Measurements from ENCODE around the gene TRPC4.

TRPC4 gene

GRCh38 chr13:37878921-37879320, 9.3 kb upstream of the TRPC4 start:
- POLR2A ChIA-PET = no interaction called here
- CTCF ChIA-PET = no interaction called here

GRCh38 chr13:37878496-37878895, 8.9 kb upstream of the TRPC4 start:
- DNase-seq = no peak
- POLR2A ChIA-PET = no interaction called here
- Histone ChIP-seq H3K9me3 (ENCODE audit: control extremely low read depth in 1 of 5, control insufficient read depth in 4 of 5, insufficient read depth in 2 of 5, low read depth in 1 of 5, low read length in 4 of 5) (no peaks in the 10 kb centered on the region), H3K27ac (ENCODE audit: insufficient read depth in 1 of 2, low read depth in 1 of 2, low read length in 2 of 2, poor library complexity in 1 of 2, severe bottlenecking in 2 of 2) (no peak overlapping the region), H3K4me3 (ENCODE audit: control insufficient read depth in 1 of 7, extremely low read depth in 1 of 7, insufficient read depth in 4 of 7, low read depth in 2 of 7, low read length in 6 of 7) (no peak overlapping the region), H3K36me3 (ENCODE audit: control insufficient read depth in 4 of 4, insufficient read depth in 4 of 4, low read length in 3 of 4) (no peaks in the 10 kb centered on the region), H3K27me3 (replicated peaks in 2 of 5; ENCODE audit: control insufficient read depth in 4 of 5, insufficient read depth in 5 of 5, low read length in 4 of 5) (peaks cover 0 to 5% (median 0%) of the 10 kb centered on the region in 5 experiments), H3K4me1 (ENCODE audit: control extremely low read depth in 1 of 4, control insufficient read depth in 4 of 4, insufficient read depth in 4 of 4, low read length in 3 of 4) (no peaks in the 10 kb centered on the region)
- WGBS (ENCODE audit: insufficient coverage) = no CpG with 5 or more reads among the region's 1 CpG
- CTCF ChIA-PET = interaction anchor here (1.4 kb wide), 1 partner anchor 10 kb away, joined by 3 read pairs; no protein-coding TSS in a partner anchor

More at GRCh38 chr13:37878921-37879320, 9.3 kb upstream of the TRPC4 start:
- WGBS (ENCODE audit: insufficient coverage) = 100% methylated on average over 1 of the region's 3 CpGs
- no peak for DNase-seq
- Histone ChIP-seq H3K4me1 (ENCODE audit: control extremely low read depth in 1 of 4, control insufficient read depth in 4 of 4, insufficient read depth in 4 of 4, low read length in 3 of 4) (no peaks in the 10 kb centered on the region), H3K27me3 (replicated peaks in 2 of 5; ENCODE audit: control insufficient read depth in 4 of 5, insufficient read depth in 5 of 5, low read length in 4 of 5) (peaks cover 0 to 5% (median 0%) of the 10 kb centered on the region in 5 experiments), H3K9me3 (ENCODE audit: control extremely low read depth in 1 of 5, control insufficient read depth in 4 of 5, insufficient read depth in 2 of 5, low read depth in 1 of 5, low read length in 4 of 5) (no peaks in the 10 kb centered on the region), H3K4me3 (ENCODE audit: control insufficient read depth in 1 of 7, extremely low read depth in 1 of 7, insufficient read depth in 4 of 7, low read depth in 2 of 7, low read length in 6 of 7) (no peak overlapping the region), H3K36me3 (ENCODE audit: control insufficient read depth in 4 of 4, insufficient read depth in 4 of 4, low read length in 3 of 4) (no peaks in the 10 kb centered on the region), H3K27ac (ENCODE audit: insufficient read depth in 1 of 2, low read depth in 1 of 2, low read length in 2 of 2, poor library complexity in 1 of 2, severe bottlenecking in 2 of 2) (no peak overlapping the region)

GRCh38 chr13:37870895-37871550, 1.5 kb upstream of the TRPC4 start:
- POLR2A ChIA-PET = no interaction called here
- no peak for DNase-seq
- no peak overlapping the region for H3K27ac ChIP-seq (ENCODE audit: insufficient read depth in 1 of 2, low read depth in 1 of 2, low read length in 2 of 2, poor library complexity in 1 of 2, severe bottlenecking in 2 of 2)

GRCh38 chr13:37870489-37870845, 895 bp upstream of the TRPC4 start:
- no peak for DNase-seq
- H3K36me3 ChIP-seq (ENCODE audit: control insufficient read depth in 4 of 4, insufficient read depth in 4 of 4, low read length in 3 of 4) = no peaks in the 10 kb centered on the region
- peaks cover 0 to 2% (median 0%) of the 10 kb centered on the region in 5 experiments for H3K9me3 ChIP-seq (ENCODE audit: control extremely low read depth in 1 of 5, control insufficient read depth in 4 of 5, insufficient read depth in 2 of 5, low read depth in 1 of 5, low read length in 4 of 5)
- H3K27me3 ChIP-seq (replicated peaks in 2 of 5; ENCODE audit: control insufficient read depth in 4 of 5, insufficient read depth in 5 of 5, low read length in 4 of 5) = peaks cover 14 to 52% (median 27%) of the 10 kb centered on the region in 5 experiments
- H3K27ac ChIP-seq (ENCODE audit: insufficient read depth in 1 of 2, low read depth in 1 of 2, low read length in 2 of 2, poor library complexity in 1 of 2, severe bottlenecking in 2 of 2) = no peak overlapping the region
- CTCF ChIA-PET = no interaction called here
- 20% methylated on average over 3 of the region's 9 CpGs for WGBS (ENCODE audit: insufficient coverage)
- H3K4me3 ChIP-seq (ENCODE audit: control insufficient read depth in 1 of 7, extremely low read depth in 1 of 7, insufficient read depth in 4 of 7, low read depth in 2 of 7, low read length in 6 of 7) = no peak overlapping the region
- POLR2A ChIA-PET = no interaction called here
- peaks cover 0 to 8% (median 3%) of the 10 kb centered on the region in 4 experiments for H3K4me1 ChIP-seq (ENCODE audit: control extremely low read depth in 1 of 4, control insufficient read depth in 4 of 4, insufficient read depth in 4 of 4, low read length in 3 of 4)

More at GRCh38 chr13:37870895-37871550, 1.5 kb upstream of the TRPC4 start:
- Histone ChIP-seq H3K4me1 (ENCODE audit: control extremely low read depth in 1 of 4, control insufficient read depth in 4 of 4, insufficient read depth in 4 of 4, low read length in 3 of 4) (peaks cover 0 to 8% (median 3%) of the 10 kb centered on the region in 4 experiments), H3K36me3 (ENCODE audit: control insufficient read depth in 4 of 4, insufficient read depth in 4 of 4, low read length in 3 of 4) (no peaks in the 10 kb centered on the region), H3K27me3 (replicated peaks in 2 of 5; ENCODE audit: control insufficient read depth in 4 of 5, insufficient read depth in 5 of 5, low read length in 4 of 5) (peaks cover 14 to 52% (median 27%) of the 10 kb centered on the region in 5 experiments), H3K4me3 (ENCODE audit: control insufficient read depth in 1 of 7, extremely low read depth in 1 of 7, insufficient read depth in 4 of 7, low read depth in 2 of 7, low read length in 6 of 7) (no peak overlapping the region), H3K9me3 (ENCODE audit: control extremely low read depth in 1 of 5, control insufficient read depth in 4 of 5, insufficient read depth in 2 of 5, low read depth in 1 of 5, low read length in 4 of 5) (peaks cover 0 to 2% (median 0%) of the 10 kb centered on the region in 5 experiments)
- WGBS (ENCODE audit: insufficient coverage) = 60% methylated on average over 8 of the region's 10 CpGs
- CTCF ChIA-PET = no interaction called here

GRCh38 chr13:37869506-37869755, 141 bp downstream of the TRPC4 start:
- WGBS (ENCODE audit: insufficient coverage) = 3% methylated on average over 16 of the region's 19 CpGs
- peak overlapping the region in 1 of 7 experiments; percentile 29 for H3K4me3 ChIP-seq (ENCODE audit: control insufficient read depth in 1 of 7, extremely low read depth in 1 of 7, insufficient read depth in 4 of 7, low read depth in 2 of 7, low read length in 6 of 7)
- ChIA-PET POLR2A (no interaction called here), CTCF (interaction anchor here (1.5 kb wide), 1 partner anchor 18 kb away, joined by 4 read pairs; no protein-coding TSS in a partner anchor)
- peaks cover 0 to 2% (median 0%) of the 10 kb centered on the region in 5 experiments for H3K9me3 ChIP-seq (ENCODE audit: control extremely low read depth in 1 of 5, control insufficient read depth in 4 of 5, insufficient read depth in 2 of 5, low read depth in 1 of 5, low read length in 4 of 5)
- no peak for DNase-seq
- H3K27me3 ChIP-seq (replicated peaks in 2 of 5; ENCODE audit: control insufficient read depth in 4 of 5, insufficient read depth in 5 of 5, low read length in 4 of 5) = peaks cover 14 to 52% (median 23%) of the 10 kb centered on the region in 5 experiments
- H3K4me1 ChIP-seq (ENCODE audit: control extremely low read depth in 1 of 4, control insufficient read depth in 4 of 4, insufficient read depth in 4 of 4, low read length in 3 of 4) = peaks cover 0 to 8% (median 3%) of the 10 kb centered on the region in 4 experiments
- H3K27ac ChIP-seq (ENCODE audit: insufficient read depth in 1 of 2, low read depth in 1 of 2, low read length in 2 of 2, poor library complexity in 1 of 2, severe bottlenecking in 2 of 2) = no peak overlapping the region
- no peaks in the 10 kb centered on the region for H3K36me3 ChIP-seq (ENCODE audit: control insufficient read depth in 4 of 4, insufficient read depth in 4 of 4, low read length in 3 of 4)

- peak overlapping the region in 1 of 7 experiments; percentile 29 for H3K4me3 ChIP-seq (ENCODE audit: control insufficient read depth in 1 of 7, extremely low read depth in 1 of 7, insufficient read depth in 4 of 7, low read depth in 2 of 7, low read length in 6 of 7)
- peaks cover 0 to 8% (median 3%) of the 10 kb centered on the region in 4 experiments for H3K4me1 ChIP-seq (ENCODE audit: control extremely low read depth in 1 of 4, control insufficient read depth in 4 of 4, insufficient read depth in 4 of 4, low read length in 3 of 4)
- H3K27ac ChIP-seq (ENCODE audit: insufficient read depth in 1 of 2, low read depth in 1 of 2, low read length in 2 of 2, poor library complexity in 1 of 2, severe bottlenecking in 2 of 2) = no peak overlapping the region
- no peaks in the 10 kb centered on the region for H3K36me3 ChIP-seq (ENCODE audit: control insufficient read depth in 4 of 4, insufficient read depth in 4 of 4, low read length in 3 of 4)
- peaks cover 0 to 2% (median 0%) of the 10 kb centered on the region in 5 experiments for H3K9me3 ChIP-seq (ENCODE audit: control extremely low read depth in 1 of 5, control insufficient read depth in 4 of 5, insufficient read depth in 2 of 5, low read depth in 1 of 5, low read length in 4 of 5)
- 9% methylated on average over 27 of the region's 27 CpGs for WGBS (ENCODE audit: insufficient coverage)
- CTCF ChIA-PET = interaction anchor here (0.6 to 1.5 kb wide), 2 partner anchors 9 to 19 kb away, joined by 3 to 4 read pairs; no protein-coding TSS in a partner anchor
- POLR2A ChIA-PET = no interaction called here
- peak in 2 of 3 donors; percentile 1 for DNase-seq
- H3K27me3 ChIP-seq (replicated peaks in 2 of 5; ENCODE audit: control insufficient read depth in 4 of 5, insufficient read depth in 5 of 5, low read length in 4 of 5) = peaks cover 14 to 52% (median 23%) of the 10 kb centered on the region in 5 experiments
Observed at GRCh38 chr13:37868691-37869505, 674 bp downstream of the TRPC4 start.

GRCh38 chr13:37863708-37864107, 5.9 kb downstream of the TRPC4 start:
- H3K36me3 ChIP-seq (ENCODE audit: control insufficient read depth in 4 of 4, insufficient read depth in 4 of 4, low read length in 3 of 4) = no peaks in the 10 kb centered on the region
- H3K27ac ChIP-seq (ENCODE audit: insufficient read depth in 1 of 2, low read depth in 1 of 2, low read length in 2 of 2, poor library complexity in 1 of 2, severe bottlenecking in 2 of 2) = no peak overlapping the region
- no peaks in the 10 kb centered on the region for H3K4me1 ChIP-seq (ENCODE audit: control extremely low read depth in 1 of 4, control insufficient read depth in 4 of 4, insufficient read depth in 4 of 4, low read length in 3 of 4)
- CTCF ChIA-PET = no interaction called here
- no peaks in the 10 kb centered on the region for H3K9me3 ChIP-seq (ENCODE audit: control extremely low read depth in 1 of 5, control insufficient read depth in 4 of 5, insufficient read depth in 2 of 5, low read depth in 1 of 5, low read length in 4 of 5)
- no peak for DNase-seq
- H3K27me3 ChIP-seq (replicated peaks in 2 of 5; ENCODE audit: control insufficient read depth in 4 of 5, insufficient read depth in 5 of 5, low read length in 4 of 5) = peaks cover 2 to 11% (median 5%) of the 10 kb centered on the region in 5 experiments
- POLR2A ChIA-PET = no interaction called here
- WGBS (ENCODE audit: insufficient coverage) = no CpG with 5 or more reads among the region's 1 CpG
- no peak overlapping the region for H3K4me3 ChIP-seq (ENCODE audit: control insufficient read depth in 1 of 7, extremely low read depth in 1 of 7, insufficient read depth in 4 of 7, low read depth in 2 of 7, low read length in 6 of 7)

Data from common myeloid progenitor, CD34-positive (primary cell).